Measurements from ENCODE around the gene AANAT.

The AANAT gene

GRCh38 chr17:76491271-76492122 is 24.1 kb downstream of the AANAT start:
- TF ChIP-seq EZH2phosphoT487 (IDR thresholded peaks at IDR 0.05; ENCODE audit: borderline replicate concordance), result no peak
- TF ChIP-seq CTCF (conservative IDR thresholded peaks at IDR 0.05; ENCODE audit: low read length), result no peak
- Histone ChIP-seq H3F3A (ENCODE audit: low read depth) (no peaks in the 10 kb centered on the region), H3K4me2 (ENCODE audit: low read depth, low read length, poor library complexity, severe bottlenecking) (no peak overlapping the region), H3K36me3 (ENCODE audit: insufficient read depth, low read length) (no peaks in the 10 kb centered on the region), H3K9ac (ENCODE audit: low read depth, low read length, poor library complexity, severe bottlenecking) (no peak overlapping the region), H3K79me2 (ENCODE audit: insufficient read depth, low read length) (no peaks in the 10 kb centered on the region), H3K4me1 (ENCODE audit: insufficient read depth, low read length, poor library complexity, severe bottlenecking) (peaks cover 19% of the 10 kb centered on the region), H4K20me1 (ENCODE audit: insufficient read depth, low read length, poor library complexity, severe bottlenecking) (no peaks in the 10 kb centered on the region), H2AFZ (ENCODE audit: low read length) (no peak overlapping the region), H3K9me2 (replicated peaks; ENCODE audit: low read depth, low read length) (no peaks in the 10 kb centered on the region), H3K27me3 (ENCODE audit: insufficient read depth, low read length, poor library complexity, severe bottlenecking) (no peaks in the 10 kb centered on the region), H3K4me3 (ENCODE audit: low read length, poor library complexity, severe bottlenecking) (no peak overlapping the region), H3K9me3 (ENCODE audit: insufficient read depth, low read depth, low read length) (no peaks in the 10 kb centered on the region)

GRCh38 chr17:76492123-76492988 is 25.0 kb downstream of the AANAT start:
- no peaks in the 10 kb centered on the region for H4K20me1 ChIP-seq (ENCODE audit: insufficient read depth, low read length, poor library complexity, severe bottlenecking)
- no peaks in the 10 kb centered on the region for H3K9me2 ChIP-seq (replicated peaks; ENCODE audit: low read depth, low read length)
- H3K27me3 ChIP-seq (ENCODE audit: insufficient read depth, low read length, poor library complexity, severe bottlenecking), result no peaks in the 10 kb centered on the region
- H2AFZ ChIP-seq (ENCODE audit: low read length), result peak overlapping the region; percentile 68; the same call in 1 of the 2 replicates
- peak overlapping the region; percentile 17 for H3K4me3 ChIP-seq (ENCODE audit: low read length, poor library complexity, severe bottlenecking)
- H3K9ac ChIP-seq (ENCODE audit: low read depth, low read length, poor library complexity, severe bottlenecking), result peak overlapping the region; percentile 49
- TF ChIP-seq CTCF (conservative IDR thresholded peaks at IDR 0.05; ENCODE audit: low read length) (no peak), EZH2phosphoT487 (IDR thresholded peaks at IDR 0.05; ENCODE audit: borderline replicate concordance) (no peak)
- H3K36me3 ChIP-seq (ENCODE audit: insufficient read depth, low read length), result no peaks in the 10 kb centered on the region
- H3K4me2 ChIP-seq (ENCODE audit: low read depth, low read length, poor library complexity, severe bottlenecking), result peak overlapping the region; percentile 60
- peaks cover 19% of the 10 kb centered on the region for H3K4me1 ChIP-seq (ENCODE audit: insufficient read depth, low read length, poor library complexity, severe bottlenecking)
- H3F3A ChIP-seq (ENCODE audit: low read depth), result no peaks in the 10 kb centered on the region
- no peaks in the 10 kb centered on the region for H3K9me3 ChIP-seq (ENCODE audit: insufficient read depth, low read depth, low read length)
- H3K79me2 ChIP-seq (ENCODE audit: insufficient read depth, low read length), result no peaks in the 10 kb centered on the region

- Histone ChIP-seq H3K36me3 (ENCODE audit: insufficient read depth, low read length) (no peaks in the 10 kb centered on the region), H3K79me2 (ENCODE audit: insufficient read depth, low read length) (no peaks in the 10 kb centered on the region), H2AFZ (ENCODE audit: low read length) (peak overlapping the region; percentile 68; the same call in 1 of the 2 replicates), H3K9me3 (ENCODE audit: insufficient read depth, low read depth, low read length) (no peaks in the 10 kb centered on the region), H3K4me3 (ENCODE audit: low read length, poor library complexity, severe bottlenecking) (peak overlapping the region; percentile 17), H3K4me2 (ENCODE audit: low read depth, low read length, poor library complexity, severe bottlenecking) (peak overlapping the region; percentile 60), H3K27me3 (ENCODE audit: insufficient read depth, low read length, poor library complexity, severe bottlenecking) (no peaks in the 10 kb centered on the region), H3F3A (ENCODE audit: low read depth) (no peaks in the 10 kb centered on the region), H3K4me1 (ENCODE audit: insufficient read depth, low read length, poor library complexity, severe bottlenecking) (peaks cover 19% of the 10 kb centered on the region), H3K9ac (ENCODE audit: low read depth, low read length, poor library complexity, severe bottlenecking) (peak overlapping the region; percentile 49), H3K9me2 (replicated peaks; ENCODE audit: low read depth, low read length) (no peaks in the 10 kb centered on the region), H4K20me1 (ENCODE audit: insufficient read depth, low read length, poor library complexity, severe bottlenecking) (no peaks in the 10 kb centered on the region)
- TF ChIP-seq EZH2phosphoT487 (IDR thresholded peaks at IDR 0.05; ENCODE audit: borderline replicate concordance), result no peak
- no peak for TF ChIP-seq CTCF (conservative IDR thresholded peaks at IDR 0.05; ENCODE audit: low read length)
These were observed 25.6 kb downstream of the AANAT start for GRCh38 chr17:76492989-76493501.
